Muscle of back (tissue), 11 donors: Measurements from ENCODE around the gene MAMSTR. TPM values are rescaled to one million over a fixed set of nuclear protein-coding genes. Genes with fewer than 3 reads are reported as not detected.

Experiments used
- DNase-seq, 3 donors: peaks; one replicate each; pipeline versions ENCODE4 v3.0.0 to v3.0.0-alpha.2; 2013
- polyA plus RNA-seq, 10 donors: library from polyadenylated mRNA; unstranded; fragments of 120-200 nt; gene quantifications; one replicate each; pipeline ENCODE4 v1.2.1, GENCODE V29; 2013; ENCODE audit not compliant: insufficient read length in 10 of 10

The MAMSTR gene
- polyA plus RNA-seq, 10 donors, result 47.0 to 137 (median 107) TPM

DNA sequence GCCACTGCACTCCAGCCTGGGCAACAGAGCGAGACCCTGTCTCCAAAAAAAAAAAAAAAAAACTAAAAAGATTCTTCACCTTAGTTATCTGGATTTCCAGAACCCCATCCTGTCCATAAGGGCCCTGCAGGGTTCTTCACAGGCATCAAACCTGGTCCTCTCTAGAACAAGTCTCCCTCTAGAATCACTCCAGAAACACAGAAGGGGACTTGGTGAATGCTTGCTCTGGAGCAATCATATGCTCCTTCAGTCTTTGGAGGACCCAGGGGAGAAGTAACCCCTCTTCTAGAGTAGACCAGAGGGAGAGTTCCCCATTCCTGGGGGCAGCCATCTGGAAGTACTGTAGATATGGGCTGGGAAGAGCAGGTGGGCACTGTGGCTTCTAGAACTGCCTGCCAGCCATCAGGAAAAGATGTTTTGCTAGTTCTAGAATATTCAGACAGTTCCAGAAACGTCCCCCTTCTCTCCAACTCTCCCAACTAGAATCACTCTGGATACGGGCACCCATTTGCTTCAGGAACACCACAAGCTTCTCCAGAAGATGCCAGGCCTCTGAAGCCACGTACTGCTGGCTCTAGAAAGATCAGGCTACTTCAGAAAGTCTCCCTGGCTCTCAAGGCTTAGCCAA, 30.2 kb upstream of the MAMSTR start:
- DNase-seq, result no peak

DNA sequence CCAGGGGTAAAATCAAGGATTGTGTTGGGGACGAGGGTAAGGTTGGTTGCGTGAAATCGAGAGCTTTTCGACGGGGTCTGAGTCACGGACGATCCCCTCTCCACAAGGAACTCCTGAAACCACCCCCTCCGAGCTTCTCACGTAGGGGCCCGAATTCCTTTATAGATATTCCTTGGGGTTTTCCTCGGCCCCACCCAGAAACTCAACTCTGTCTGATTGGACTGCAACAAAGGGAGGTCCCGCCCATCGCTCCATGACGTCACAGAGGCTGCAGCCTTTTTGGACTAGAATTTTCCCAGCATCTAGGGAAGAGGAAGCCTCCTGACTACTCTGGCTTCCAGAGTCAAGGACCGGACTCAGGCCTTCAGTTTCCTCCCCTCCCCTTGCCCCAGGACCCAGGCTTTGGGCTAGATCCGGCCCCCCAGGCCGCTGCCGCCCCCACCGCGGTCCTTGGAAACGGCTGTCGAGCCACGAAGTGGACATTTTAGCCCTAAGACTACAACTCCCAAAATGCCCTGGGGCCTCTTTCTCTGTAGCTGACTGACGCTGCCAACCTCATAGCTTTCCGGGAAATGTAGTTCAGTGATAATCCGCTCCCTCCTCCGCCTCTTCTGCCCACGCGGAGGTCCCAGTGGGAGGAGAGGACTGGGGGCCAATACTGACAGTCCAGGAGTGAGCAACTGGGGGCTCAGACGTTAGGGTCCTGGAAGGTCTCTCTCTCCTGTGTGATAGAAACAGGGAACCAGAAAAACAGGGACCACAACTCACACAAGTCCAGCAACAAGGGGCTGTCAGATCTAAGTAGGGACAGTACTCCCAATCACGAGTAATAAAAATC, 27.4 kb upstream of the MAMSTR start, which contains the start of gene IZUMO1:
Gene IZUMO1 (minus strand): TSS at position 172 of the 838 bp plus-strand sequence. CDS start 1,050 bp downstream, outside the sequence.
- DNase-seq, result peak; percentile 81 to 92 (median 81)

DNA sequence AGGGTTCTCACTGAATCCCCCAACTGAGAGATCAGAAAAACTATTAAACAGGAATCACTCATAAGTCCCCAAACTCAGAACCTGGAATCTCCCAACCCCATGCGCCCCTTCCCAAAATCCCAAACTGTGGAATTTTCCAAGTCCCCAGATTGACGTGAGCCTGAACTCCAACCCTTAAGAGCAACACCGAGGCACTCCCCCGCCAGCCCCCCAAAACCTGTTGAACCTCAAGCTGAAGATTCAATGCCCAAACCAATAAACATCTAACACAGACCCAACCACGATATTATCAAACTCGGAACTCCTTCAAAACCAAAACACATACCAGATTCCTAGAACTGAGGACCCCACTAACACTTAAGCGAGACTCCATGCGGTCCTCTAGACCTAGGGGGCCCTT, 26.6 kb upstream of the MAMSTR start:
- DNase-seq, result no peak

DNA sequence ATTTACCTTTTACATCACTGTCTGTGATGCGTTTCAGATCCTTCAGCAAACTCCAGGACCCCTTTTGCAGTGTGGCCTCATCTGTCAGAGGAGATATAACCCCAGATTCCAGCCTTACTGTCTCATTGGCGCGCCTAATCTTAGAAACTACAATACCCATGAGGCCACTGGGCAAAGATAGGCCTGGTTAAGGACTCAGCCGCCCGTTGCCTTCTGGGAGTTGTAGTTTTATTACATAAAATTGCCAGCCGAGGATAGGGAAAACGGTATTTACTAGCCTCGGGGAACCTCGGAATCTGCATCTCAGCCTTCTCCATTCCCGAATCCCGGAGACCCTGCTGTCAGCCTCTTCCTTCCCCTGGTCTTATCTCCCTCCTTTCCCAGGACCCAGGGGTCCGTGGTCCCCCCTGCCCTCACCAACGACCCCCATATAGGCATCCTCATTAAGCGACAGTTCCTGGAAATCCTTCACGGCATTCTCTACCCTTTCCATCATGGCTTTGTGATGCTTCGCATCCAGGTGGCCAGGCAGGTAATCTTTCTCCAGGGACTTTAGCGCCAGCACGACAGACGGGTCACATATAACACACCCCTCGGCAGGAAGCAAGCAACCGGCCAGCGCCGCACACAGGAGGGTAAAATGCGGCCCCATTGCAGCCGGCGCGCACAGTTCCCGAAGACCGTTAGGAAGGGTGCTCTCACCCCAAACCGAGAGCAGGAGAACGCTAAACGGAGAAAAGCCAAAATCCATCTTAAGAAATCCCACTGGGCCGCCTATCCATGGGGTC, 25.9 kb upstream of the MAMSTR start:
- peak in 2 of 3 donors; percentile 59 to 77 for DNase-seq

DNA sequence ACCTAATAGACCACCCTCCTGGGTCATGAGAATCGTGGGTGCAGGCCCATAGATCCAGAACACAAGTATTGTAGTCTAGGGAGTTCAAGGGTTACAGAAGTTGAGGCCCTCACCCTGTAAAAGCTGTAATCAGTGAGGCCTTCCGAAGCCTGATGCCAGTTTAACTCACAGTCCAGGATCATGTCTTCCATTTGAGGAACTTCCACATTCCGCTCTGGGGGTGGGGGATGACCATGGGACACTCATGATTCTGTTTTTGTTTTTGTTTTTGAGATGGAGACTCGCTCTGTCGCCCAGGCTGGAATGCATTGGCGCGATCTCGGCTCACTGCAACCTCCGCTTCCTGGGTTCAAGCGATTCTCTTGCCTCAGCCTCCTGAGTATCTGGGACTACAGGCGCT, 22.6 kb upstream of the MAMSTR start:
- DNase-seq, result no peak

DNA sequence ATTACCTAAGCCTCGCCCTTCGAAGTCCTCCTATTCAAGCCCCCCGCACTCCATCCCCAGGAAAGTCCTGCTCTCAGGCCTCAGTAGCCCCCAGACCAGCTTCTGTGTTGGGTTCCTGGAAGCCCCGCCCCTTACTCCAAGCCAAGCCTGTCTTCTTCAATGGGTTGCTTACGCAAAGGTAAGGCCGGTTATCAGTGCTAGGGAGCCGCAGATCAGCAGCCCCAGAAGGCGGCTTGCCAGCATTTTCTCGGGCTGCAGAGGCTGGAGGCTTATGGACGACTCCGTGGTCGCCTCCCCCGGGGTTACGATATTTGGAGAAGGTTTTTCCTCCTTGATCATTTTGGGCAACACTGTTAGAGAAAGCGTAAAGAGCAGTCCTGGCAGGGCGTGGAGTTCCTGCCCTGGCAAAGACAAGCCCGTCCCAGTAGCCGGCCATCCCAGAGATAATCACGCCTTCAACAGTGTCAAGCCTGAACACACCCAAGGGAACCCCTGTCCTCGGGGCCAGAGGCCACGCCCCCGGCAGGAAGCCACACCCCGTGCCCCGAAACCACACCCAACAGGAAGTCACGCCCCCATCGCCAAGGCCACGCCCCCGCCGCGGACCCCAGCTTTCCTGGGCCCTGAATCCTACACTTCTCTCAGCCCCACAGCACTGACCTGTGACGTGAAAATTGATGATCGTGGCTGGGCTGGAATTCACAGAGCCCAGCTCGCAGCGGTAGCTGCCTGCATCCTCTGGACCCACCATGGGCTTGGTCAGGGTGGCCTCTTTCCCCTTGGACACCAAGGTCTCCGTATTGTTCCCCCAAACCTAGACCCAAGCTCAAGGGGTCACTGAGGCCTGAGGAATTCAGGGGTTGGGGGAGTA, 21.8 kb upstream of the MAMSTR start:
- DNase-seq, result peak in 1 of 3 donors; percentile 43

DNA sequence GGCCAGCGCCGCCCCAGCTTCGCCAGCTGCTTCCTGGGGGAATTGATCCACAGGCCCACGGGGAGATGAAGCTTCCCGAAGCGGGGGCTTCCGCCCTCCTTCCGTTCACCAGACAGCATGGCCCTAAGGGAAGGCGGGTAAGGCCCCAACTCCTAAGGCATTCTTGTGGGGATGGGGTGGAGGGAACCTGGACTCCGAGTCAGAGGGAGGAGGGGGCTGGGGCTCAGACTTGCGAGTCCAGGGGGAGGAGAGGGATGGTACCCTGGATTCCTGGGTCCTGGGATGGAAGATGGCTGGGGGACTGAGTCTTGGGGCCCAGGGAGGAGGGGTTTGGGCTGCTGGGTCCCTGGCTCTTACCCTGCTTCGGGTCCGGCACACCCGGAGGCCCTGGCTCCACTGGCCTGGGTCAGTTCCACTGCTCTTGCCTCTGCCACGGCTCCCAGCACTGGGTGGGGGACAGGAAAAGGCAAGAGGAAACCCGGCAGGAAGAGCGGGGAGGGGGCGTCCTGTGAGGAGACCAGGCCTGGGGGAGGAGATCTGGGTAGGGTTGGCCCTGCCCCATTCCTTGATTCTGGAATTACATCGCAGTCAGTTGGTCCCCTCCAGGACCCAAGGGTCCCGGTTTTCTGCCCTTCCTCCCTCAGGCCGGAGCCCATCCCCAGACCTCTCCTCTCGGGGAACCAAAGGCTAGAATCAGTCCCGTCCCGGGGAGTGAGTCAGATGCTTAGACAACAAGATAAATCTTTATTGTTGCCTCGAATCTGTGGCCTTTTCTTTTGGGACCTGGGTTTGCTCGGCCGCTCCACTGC, 20.8 kb upstream of the MAMSTR start, which contains the start of gene RASIP1:
Gene RASIP1 (minus strand): TSS at position 447 of the 809 bp plus-strand sequence. CDS start 328 bp downstream, at position 119.
- peak in 1 of 3 donors; percentile 57 for DNase-seq

DNA sequence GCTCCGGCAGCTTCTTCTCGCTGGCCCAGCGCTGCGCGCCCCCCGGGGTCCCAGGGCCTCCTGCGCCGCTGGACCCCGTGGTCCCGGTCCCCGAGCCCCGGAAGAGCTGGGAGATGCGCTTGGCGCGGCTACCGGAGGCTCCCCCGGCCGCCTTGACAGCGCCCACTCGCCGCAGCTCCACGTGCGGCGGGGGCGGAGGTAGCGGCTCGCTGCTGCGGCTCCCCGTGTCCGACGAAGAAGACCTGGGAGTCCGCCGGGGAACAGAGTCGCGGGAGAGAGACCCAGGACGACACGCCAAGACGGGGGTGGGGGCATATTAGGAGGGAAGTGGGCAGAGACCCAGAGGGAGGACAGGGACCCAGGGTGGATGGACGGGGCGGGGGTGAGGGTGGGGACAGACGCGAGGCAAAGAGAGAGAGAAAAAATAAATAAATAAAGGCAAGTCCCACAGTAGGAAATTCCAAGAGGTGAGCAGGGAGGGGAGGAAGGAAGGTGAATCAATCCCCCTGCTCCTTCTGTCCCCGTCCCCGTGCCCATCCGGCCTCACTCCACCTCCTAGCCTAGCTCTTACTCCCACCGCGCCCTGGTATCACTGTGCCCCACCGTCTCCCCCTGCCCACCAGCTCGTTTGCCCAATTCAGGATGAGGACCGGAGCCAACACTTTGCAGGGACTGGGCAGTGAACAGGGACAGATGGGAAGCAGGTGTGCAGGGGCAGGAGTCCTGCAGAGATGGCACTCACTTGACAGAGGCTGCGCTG, 20.1 kb upstream of the MAMSTR start:
- DNase-seq, result peak in 1 of 3 donors; percentile 42

DNA sequence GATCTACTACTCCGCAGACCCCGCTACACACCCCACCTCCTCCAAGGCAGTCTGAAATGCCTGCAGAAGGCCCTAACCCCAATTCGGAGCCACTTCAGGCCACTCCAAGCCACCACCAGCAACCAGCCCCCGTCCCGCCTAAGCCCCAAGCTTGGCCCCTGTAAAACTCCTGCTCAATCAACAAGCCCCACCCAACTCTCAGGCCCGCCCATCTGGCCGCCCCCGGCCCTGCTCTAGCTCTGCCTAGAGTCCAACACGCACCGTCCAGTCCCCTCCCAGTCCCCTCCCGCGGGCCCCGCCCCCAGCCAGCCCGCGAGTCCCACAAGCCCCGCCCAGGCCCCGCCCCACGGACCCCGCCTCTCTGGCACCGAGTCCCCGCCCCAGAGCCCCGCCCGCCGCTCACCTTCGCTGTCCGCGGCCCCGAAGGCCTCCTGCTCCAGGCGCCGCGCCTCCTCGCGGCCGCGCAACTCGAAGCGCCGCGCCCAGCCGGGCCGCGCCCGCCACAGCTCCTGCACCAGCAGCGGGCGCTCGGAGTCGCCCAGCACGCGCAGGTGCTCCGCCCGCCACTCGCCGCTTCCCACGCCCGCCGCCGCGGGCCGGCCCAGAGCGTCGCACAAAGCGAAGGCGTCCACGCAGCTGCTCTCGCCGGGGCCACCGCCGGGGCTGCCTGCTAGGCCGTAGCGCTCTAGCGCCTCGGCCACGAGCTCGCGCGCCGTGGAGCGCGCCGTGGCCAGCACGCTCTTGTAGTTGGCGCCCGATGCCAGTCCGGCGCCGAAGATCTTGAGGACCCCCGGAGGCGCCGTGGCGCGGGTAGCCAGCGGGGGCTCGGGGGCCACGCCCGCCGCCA, 19.3 kb upstream of the MAMSTR start:
- peak; percentile 86 to 93 (median 89) for DNase-seq

DNA sequence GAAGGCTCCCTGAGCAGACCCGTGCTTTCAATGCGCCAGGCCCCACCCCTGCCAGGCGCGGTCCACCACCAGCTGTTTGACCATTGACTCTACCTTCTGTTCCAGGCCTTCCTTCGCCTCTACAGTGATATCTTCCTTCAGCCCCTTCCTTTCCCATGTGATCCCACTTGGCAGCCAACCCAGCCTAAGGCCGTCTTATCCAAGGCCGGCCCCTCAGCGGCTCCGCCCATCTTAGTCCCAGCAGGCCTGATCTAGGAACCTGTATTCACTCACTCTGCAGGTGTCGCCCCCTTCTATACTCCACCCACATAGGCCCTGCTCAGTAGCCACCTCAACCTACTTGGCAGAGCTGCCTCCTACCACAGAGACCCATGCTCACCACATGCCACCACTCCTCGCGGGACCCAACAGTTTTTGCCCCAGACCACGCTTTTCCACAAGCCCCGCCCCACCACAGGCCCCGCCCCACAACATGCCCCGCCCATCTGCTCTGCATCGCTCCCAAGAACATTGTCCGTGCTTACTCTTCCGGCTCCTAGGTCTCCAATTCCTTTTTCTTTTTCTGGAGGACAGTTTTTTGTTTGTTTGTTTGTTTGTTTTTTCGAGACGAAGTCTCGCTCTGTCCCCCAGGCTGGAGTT, 18.0 kb upstream of the MAMSTR start:
- peak; percentile 57 to 69 (median 61) for DNase-seq

DNA sequence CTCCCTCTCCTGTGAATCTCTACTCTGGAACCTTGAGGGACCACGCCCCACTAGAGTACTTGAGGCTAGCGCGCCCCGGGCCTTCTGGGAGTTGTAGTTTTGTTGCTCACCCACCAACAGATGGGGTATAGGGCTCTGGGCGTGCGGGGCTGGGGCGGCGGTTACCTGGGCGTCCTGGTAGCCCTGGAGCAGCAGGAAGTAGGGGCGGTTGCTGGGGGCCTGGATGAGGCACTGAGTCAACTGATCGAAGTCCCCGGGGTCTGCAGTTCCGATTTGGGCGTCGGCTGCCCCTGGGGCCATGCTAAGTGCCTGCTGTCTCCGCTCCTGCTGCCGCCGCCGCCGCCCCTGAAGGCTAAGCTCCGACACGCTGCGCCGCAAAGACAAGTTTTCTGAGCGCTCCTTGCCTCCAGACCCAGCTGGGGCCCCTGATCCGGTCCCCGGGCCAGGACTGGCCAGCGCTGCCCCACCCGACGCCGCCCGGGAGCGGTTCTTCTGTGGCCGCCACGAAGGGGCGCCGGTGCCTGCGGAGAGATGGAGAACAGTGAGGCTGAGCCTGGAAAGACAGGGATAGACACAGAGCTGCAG, 15.6 kb upstream of the MAMSTR start:
- no peak for DNase-seq

DNA sequence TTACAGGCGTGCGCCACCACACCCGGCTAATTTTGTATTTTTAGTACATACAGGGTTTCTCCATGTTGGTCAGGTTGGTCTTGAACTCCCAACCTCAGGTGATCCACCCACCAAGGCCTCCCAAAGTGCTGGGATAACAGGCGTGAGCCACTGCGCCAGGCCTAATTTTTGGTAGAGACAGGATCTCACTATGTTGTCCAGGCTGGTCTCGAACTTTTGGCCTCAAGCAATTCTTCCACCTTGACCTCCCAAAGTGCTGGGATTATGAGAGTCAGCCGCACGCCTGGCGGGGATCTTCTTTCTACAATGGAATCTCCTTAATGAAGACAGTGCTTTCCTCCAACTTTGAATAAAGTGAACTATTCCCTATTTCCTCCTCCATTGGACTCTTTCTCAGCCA, 15.1 kb upstream of the MAMSTR start:
- no peak for DNase-seq

DNA sequence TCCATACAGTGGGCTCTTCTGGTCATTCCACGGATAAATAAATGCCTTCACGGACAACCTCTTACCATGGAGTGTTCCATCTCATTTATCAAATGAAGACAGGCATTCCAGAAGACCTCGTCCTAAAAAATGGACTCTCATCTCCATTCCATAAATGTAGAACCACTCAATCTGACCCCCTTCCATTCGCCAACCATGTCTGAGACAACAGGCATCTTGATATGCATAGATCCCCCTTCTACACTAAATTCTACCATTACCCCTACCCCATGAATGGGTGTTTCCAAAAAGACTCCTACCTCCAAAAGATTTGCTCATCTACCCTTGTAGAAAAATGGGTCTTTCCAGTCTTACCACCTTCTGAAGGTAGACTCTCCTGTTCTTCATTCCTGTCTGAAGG, 11.9 kb upstream of the MAMSTR start:
- DNase-seq, result no peak

DNA sequence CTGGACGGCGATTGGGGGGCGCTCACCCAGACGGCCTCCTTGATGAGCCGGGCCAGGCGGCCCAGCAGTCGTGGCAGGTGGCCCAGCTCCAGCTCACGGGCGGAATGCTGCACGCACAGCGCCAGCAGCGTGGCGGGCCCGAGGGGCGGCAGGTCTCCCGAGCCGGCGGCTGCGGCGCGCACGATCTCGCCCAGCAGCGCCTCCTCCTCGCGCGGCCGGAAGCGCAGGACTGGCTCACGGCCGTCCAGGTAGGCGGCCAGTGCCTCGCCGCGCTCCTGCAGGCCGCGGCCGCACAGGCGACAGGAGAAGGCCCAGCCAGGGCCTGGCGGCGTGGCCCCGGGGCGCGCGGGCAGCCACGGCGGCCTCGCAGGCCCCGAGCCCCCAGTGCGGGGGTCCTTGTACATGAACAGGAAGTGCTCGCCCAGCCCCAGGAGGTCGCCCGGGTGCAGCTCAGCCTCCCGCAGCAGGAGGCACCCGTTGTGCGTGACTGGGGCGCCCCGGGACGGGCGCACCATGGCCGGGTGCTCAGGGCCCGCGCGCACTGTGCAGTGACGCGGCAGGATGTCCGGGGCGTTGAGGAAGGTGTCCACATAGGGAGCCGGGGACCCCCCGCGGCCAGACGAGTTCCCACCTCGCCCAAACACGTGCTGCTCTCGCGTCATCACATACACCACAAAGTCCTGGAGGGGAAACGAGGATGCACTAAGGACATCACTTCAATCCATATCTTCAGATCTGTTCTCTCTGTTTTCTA, 9.6 kb upstream of the MAMSTR start:
- DNase-seq, result no peak

DNA sequence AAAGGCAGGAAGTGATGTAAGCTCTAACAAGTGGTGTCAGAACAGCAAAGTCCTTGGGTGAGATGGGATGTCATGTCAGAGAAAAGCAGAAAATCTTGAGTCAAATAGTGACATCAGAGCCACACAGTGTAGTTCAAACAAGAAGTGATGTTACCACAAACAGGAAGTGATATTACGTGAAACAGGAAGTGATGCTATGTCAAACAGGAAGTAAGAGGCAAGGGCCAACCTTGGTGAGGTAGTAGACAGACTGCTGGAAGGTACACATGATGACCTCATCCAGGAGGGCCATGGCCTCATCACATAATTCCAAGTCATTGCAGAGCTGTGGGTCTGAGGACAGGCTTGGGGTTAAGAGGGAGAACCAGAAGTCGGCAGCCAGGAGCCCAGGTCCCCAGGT, 7.0 kb upstream of the MAMSTR start:
- DNase-seq, result peak in 1 of 3 donors; percentile 42
